ENCODE results near the gene TMEM255B.

TMEM255B gene

GRCh38 chr13:113802090-113802531 is 43.1 kb downstream of the TMEM255B start:
- DNase-seq (ENCODE audit: low read depth, low spot score), result no peak

- DNase-seq (ENCODE audit: low read depth, low spot score), result no peak
Measured at GRCh38 chr13:113802761-113803160, 43.7 kb downstream of the TMEM255B start.

- no peak for DNase-seq (ENCODE audit: low read depth, low spot score)
Measured at GRCh38 chr13:113803409-113804016, 44.5 kb downstream of the TMEM255B start.

GRCh38 chr13:113804017-113804702 is 45.1 kb downstream of the TMEM255B start:
- no peak for DNase-seq (ENCODE audit: low read depth, low spot score)

GRCh38 chr13:113804703-113805430 is 45.8 kb downstream of the TMEM255B start:
- no peak for DNase-seq (ENCODE audit: low read depth, low spot score)

- DNase-seq (ENCODE audit: low read depth, low spot score), result no peak
Measured at GRCh38 chr13:113805431-113806103, 46.5 kb downstream of the TMEM255B start.

- no peak for DNase-seq (ENCODE audit: low read depth, low spot score)
Measured at GRCh38 chr13:113806104-113806471, 47.1 kb downstream of the TMEM255B start.

GRCh38 chr13:113806526-113806925 is 47.5 kb downstream of the TMEM255B start:
- no peak for DNase-seq (ENCODE audit: low read depth, low spot score)

- no peak for DNase-seq (ENCODE audit: low read depth, low spot score)
Measured at GRCh38 chr13:113808058-113808834, 49.2 kb downstream of the TMEM255B start.

GRCh38 chr13:113809934-113810333 is 50.9 kb downstream of the TMEM255B start:
- no peak for DNase-seq (ENCODE audit: low read depth, low spot score)

- no peak for DNase-seq (ENCODE audit: low read depth, low spot score)
Measured at GRCh38 chr13:113810640-113811039, 51.6 kb downstream of the TMEM255B start.

- DNase-seq (ENCODE audit: low read depth, low spot score), result no peak
Measured at GRCh38 chr13:113811081-113811928, 52.3 kb downstream of the TMEM255B start.

- no peak for DNase-seq (ENCODE audit: low read depth, low spot score)
Measured at GRCh38 chr13:113812178-113813040, 53.4 kb downstream of the TMEM255B start.

GRCh38 chr13:113813070-113813748 is 54.2 kb downstream of the TMEM255B start:
- DNase-seq (ENCODE audit: low read depth, low spot score), result no peak

- no peak for DNase-seq (ENCODE audit: low read depth, low spot score)
Measured at GRCh38 chr13:113813749-113814434, 54.9 kb downstream of the TMEM255B start.

GRCh38 chr13:113814435-113814821 is 55.4 kb downstream of the TMEM255B start:
- DNase-seq (ENCODE audit: low read depth, low spot score), result no peak

GRCh38 chr13:113815151-113816058 is 56.4 kb downstream of the TMEM255B start:
- DNase-seq (ENCODE audit: low read depth, low spot score), result no peak
